ENCODE results near the gene PPP1R14C.

GRCh38 chr6:150258381-150258780, 115.5 kb downstream of the PPP1R14C start:
- TF ChIP-seq CTCF (IDR thresholded peaks at IDR 0.05; ENCODE audit: poor library complexity, severe bottlenecking) (no peak), EZH2 (IDR thresholded peaks at IDR 0.05; ENCODE audit: borderline replicate concordance, insufficient read depth, low read length, poor library complexity, severe bottlenecking) (no peak), POLR2AphosphoS5 (IDR thresholded peaks at IDR 0.05) (no peak), EP300 (conservative IDR thresholded peaks at IDR 0.05; ENCODE audit: poor library complexity, severe bottlenecking) (no peak)

Data from neural cell (in vitro differentiated cells).